ENCODE results near the gene CKAP4. TPM values are rescaled to one million over a fixed set of nuclear protein-coding genes. Genes with fewer than 3 reads are reported as not detected.

CKAP4 gene
- total RNA-seq, 1 experiment from 2014 or later: 69.6 TPM

DNA sequence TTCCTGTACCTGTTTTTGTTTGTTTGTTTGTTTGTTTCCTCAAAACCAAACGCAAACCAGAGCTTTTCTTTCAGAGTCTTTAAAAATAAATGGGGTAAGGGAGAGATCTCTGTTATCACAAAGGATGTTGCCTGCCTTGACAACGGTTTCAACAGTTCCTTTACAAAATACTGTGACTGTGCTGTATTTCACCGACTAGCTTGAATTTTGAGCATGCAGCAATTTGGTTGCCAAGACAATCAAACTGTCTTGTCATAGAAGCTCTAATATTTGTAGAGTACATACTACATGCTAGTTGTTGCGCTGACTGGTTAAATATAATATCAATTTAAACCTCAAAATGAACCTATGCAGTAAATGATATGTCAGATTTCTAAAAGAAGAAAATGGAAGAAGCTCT is 32.3 kb upstream of the CKAP4 start:
- TF ChIP-seq, protein P1, sequence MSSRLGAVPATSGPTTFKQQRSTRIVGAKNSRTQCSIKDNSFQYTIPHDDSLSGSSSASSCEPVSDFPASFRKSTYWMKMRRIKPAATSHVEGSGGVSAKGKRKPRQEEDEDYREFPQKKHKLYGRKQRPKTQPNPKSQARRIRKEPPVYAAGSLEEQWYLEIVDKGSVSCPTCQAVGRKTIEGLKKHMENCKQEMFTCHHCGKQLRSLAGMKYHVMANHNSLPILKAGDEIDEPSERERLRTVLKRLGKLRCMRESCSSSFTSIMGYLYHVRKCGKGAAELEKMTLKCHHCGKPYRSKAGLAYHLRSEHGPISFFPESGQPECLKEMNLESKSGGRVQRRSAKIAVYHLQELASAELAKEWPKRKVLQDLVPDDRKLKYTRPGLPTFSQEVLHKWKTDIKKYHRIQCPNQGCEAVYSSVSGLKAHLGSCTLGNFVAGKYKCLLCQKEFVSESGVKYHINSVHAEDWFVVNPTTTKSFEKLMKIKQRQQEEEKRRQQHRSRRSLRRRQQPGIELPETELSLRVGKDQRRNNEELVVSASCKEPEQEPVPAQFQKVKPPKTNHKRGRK (CRISPR knock-in tag; IDR thresholded peaks at IDR 0.05; ENCODE audit: borderline replicate concordance): no peak
- TF ChIP-seq RELA (CRISPR knock-in tag; IDR thresholded peaks at IDR 0.05; ENCODE audit: borderline replicate concordance) (no peak), ZNF219 (CRISPR knock-in tag; IDR thresholded peaks at IDR 0.05; ENCODE audit: borderline replicate concordance) (no peak), GTF2I (CRISPR knock-in tag; conservative IDR thresholded peaks at IDR 0.05) (no peak), GRHL2 (CRISPR knock-in tag; IDR thresholded peaks at IDR 0.05; ENCODE audit: insufficient replicate concordance, severe bottlenecking) (no peak), EMX1 (CRISPR knock-in tag; IDR thresholded peaks at IDR 0.05) (no peak), FOXJ3 (CRISPR knock-in tag; IDR thresholded peaks at IDR 0.05; ENCODE audit: borderline replicate concordance) (no peak), MYBL2 (CRISPR knock-in tag; IDR thresholded peaks at IDR 0.05) (no peak), ZNF263 (CRISPR knock-in tag; IDR thresholded peaks at IDR 0.05; ENCODE audit: low read depth) (no peak), TP53 (CRISPR knock-in tag; IDR thresholded peaks at IDR 0.05) (no peak), SP1 (CRISPR knock-in tag; conservative IDR thresholded peaks at IDR 0.05) (no peak), JUN (CRISPR knock-in tag; IDR thresholded peaks at IDR 0.05) (no peak)
- TF ChIP-seq, protein P2, sequence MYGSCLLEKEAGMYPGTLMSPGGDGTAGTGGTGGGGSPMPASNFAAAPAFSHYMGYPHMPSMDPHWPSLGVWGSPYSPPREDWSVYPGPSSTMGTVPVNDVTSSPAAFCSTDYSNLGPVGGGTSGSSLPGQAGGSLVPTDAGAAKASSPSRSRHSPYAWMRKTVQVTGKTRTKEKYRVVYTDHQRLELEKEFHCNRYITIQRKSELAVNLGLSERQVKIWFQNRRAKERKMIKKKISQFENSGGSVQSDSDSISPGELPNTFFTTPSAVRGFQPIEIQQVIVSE (CRISPR knock-in tag; IDR thresholded peaks at IDR 0.05; ENCODE audit: borderline replicate concordance): no peak
- TF ChIP-seq, protein P3, sequence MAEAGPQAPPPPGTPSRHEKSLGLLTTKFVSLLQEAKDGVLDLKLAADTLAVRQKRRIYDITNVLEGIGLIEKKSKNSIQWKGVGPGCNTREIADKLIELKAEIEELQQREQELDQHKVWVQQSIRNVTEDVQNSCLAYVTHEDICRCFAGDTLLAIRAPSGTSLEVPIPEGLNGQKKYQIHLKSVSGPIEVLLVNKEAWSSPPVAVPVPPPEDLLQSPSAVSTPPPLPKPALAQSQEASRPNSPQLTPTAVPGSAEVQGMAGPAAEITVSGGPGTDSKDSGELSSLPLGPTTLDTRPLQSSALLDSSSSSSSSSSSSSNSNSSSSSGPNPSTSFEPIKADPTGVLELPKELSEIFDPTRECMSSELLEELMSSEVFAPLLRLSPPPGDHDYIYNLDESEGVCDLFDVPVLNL (CRISPR knock-in tag; IDR thresholded peaks at IDR 0.05; ENCODE audit: borderline replicate concordance, low read depth): no peak
- TF ChIP-seq, protein P4, sequence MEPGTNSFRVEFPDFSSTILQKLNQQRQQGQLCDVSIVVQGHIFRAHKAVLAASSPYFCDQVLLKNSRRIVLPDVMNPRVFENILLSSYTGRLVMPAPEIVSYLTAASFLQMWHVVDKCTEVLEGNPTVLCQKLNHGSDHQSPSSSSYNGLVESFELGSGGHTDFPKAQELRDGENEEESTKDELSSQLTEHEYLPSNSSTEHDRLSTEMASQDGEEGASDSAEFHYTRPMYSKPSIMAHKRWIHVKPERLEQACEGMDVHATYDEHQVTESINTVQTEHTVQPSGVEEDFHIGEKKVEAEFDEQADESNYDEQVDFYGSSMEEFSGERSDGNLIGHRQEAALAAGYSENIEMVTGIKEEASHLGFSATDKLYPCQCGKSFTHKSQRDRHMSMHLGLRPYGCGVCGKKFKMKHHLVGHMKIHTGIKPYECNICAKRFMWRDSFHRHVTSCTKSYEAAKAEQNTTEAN (CRISPR knock-in tag; IDR thresholded peaks at IDR 0.05): no peak
- TF ChIP-seq, protein P5, sequence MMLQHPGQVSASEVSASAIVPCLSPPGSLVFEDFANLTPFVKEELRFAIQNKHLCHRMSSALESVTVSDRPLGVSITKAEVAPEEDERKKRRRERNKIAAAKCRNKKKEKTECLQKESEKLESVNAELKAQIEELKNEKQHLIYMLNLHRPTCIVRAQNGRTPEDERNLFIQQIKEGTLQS (CRISPR knock-in tag; conservative IDR thresholded peaks at IDR 0.05): no peak
- peaks cover 3% of the 10 kb centered on the region; the same call in 1 of the 2 replicates for H3K4me1 Mint-ChIP-seq
- no peak overlapping the region for H3K27ac Mint-ChIP-seq
- H3K4me3 Mint-ChIP-seq: no peak overlapping the region
- no peaks in the 10 kb centered on the region for H3K9me3 Mint-ChIP-seq
- DNase-seq (ENCODE audit: low spot score): no peak
- ATAC-seq: no peak
- ChIA-PET POLR2A (no interaction called here), CTCF (interaction anchor here (0.6 to 3.3 kb wide), 3 partner anchors 9 to 1338 kb away, joined by 3 to 25 read pairs (median 3); no protein-coding TSS in a partner anchor)
- H3K36me3 Mint-ChIP-seq: no peaks in the 10 kb centered on the region
- H3K27me3 Mint-ChIP-seq (ENCODE audit: low read depth): no peaks in the 10 kb centered on the region

DNA sequence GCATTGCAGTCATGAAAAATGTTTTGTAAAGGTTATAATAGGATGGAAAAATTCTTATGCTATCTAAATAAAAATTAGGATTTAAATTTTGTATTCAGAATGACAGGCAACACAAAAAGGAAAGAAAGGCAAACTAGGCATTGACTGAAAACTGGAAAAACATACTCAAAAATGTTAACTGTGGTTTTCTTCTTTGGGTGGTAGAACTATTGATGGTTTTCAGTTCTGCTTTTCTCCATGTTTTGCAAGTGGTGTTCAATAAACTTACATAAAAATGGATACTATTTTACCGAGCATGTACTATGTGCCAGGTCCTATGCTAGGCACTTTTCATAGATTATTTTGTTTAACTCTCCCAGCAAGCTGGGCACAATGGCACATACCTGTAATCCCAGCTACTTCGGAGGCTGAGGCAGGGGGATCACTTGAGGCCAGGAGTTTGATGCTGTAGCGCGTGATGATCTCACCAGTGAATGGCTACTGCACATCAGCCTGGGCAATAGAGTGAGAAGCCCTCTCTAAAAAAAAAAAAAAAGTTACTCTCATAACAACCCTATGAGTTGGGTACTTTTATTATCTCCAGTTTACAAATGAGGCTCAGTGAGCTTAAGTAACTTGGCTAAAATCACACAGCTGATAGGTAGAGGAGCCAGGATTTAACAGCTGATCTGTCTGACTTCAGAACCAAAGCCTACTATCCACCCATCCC is 28.4 kb upstream of the CKAP4 start:
- no peaks in the 10 kb centered on the region for H3K9me3 Mint-ChIP-seq
- CTCF ChIA-PET: interaction anchor here (1.2 kb wide), 1 partner anchor 50 kb away, joined by 5 read pairs; no protein-coding TSS in a partner anchor
- no peaks in the 10 kb centered on the region for H3K36me3 Mint-ChIP-seq
- POLR2A ChIA-PET: no interaction called here
- ATAC-seq (no peak), DNase-seq (ENCODE audit: low spot score) (no peak)
- no peak overlapping the region for H3K4me3 Mint-ChIP-seq
- peaks cover 3% of the 10 kb centered on the region; the same call in 1 of the 2 replicates for H3K4me1 Mint-ChIP-seq
- H3K27ac Mint-ChIP-seq: no peak overlapping the region
- H3K27me3 Mint-ChIP-seq (ENCODE audit: low read depth): no peaks in the 10 kb centered on the region
- no peak for TF ChIP-seq NR1H2 (CRISPR knock-in tag; IDR thresholded peaks at IDR 0.05)
- TF ChIP-seq, protein P6, sequence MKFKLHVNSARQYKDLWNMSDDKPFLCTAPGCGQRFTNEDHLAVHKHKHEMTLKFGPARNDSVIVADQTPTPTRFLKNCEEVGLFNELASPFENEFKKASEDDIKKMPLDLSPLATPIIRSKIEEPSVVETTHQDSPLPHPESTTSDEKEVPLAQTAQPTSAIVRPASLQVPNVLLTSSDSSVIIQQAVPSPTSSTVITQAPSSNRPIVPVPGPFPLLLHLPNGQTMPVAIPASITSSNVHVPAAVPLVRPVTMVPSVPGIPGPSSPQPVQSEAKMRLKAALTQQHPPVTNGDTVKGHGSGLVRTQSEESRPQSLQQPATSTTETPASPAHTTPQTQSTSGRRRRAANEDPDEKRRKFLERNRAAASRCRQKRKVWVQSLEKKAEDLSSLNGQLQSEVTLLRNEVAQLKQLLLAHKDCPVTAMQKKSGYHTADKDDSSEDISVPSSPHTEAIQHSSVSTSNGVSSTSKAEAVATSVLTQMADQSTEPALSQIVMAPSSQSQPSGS (CRISPR knock-in tag; IDR thresholded peaks at IDR 0.05; ENCODE audit: borderline replicate concordance, low read depth): no peak
- no peak for TF ChIP-seq CBFB (CRISPR knock-in tag; IDR thresholded peaks at IDR 0.05; ENCODE audit: low read depth)
- no peak for TF ChIP-seq FOXP1 (CRISPR knock-in tag; IDR thresholded peaks at IDR 0.05; ENCODE audit: borderline replicate concordance)
- TF ChIP-seq, protein P7, sequence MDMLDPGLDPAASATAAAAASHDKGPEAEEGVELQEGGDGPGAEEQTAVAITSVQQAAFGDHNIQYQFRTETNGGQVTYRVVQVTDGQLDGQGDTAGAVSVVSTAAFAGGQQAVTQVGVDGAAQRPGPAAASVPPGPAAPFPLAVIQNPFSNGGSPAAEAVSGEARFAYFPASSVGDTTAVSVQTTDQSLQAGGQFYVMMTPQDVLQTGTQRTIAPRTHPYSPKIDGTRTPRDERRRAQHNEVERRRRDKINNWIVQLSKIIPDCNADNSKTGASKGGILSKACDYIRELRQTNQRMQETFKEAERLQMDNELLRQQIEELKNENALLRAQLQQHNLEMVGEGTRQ (CRISPR knock-in tag; IDR thresholded peaks at IDR 0.05): no peak
- no peak for TF ChIP-seq TCF7 (CRISPR knock-in tag; IDR thresholded peaks at IDR 0.05; ENCODE audit: low read depth)
- TF ChIP-seq SMAD3 (CRISPR knock-in tag; IDR thresholded peaks at IDR 0.05; ENCODE audit: borderline replicate concordance): no peak
- TF ChIP-seq ZNF138 (CRISPR knock-in tag; conservative IDR thresholded peaks at IDR 0.05): no peak
- TF ChIP-seq, protein P8, sequence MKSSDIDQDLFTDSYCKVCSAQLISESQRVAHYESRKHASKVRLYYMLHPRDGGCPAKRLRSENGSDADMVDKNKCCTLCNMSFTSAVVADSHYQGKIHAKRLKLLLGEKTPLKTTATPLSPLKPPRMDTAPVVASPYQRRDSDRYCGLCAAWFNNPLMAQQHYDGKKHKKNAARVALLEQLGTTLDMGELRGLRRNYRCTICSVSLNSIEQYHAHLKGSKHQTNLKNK (CRISPR knock-in tag; IDR thresholded peaks at IDR 0.05): no peak
- TF ChIP-seq, protein P9, sequence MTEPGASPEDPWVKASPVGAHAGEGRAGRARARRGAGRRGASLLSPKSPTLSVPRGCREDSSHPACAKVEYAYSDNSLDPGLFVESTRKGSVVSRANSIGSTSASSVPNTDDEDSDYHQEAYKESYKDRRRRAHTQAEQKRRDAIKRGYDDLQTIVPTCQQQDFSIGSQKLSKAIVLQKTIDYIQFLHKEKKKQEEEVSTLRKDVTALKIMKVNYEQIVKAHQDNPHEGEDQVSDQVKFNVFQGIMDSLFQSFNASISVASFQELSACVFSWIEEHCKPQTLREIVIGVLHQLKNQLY (CRISPR knock-in tag; IDR thresholded peaks at IDR 0.05): no peak
- TF ChIP-seq EMX1 (CRISPR knock-in tag; IDR thresholded peaks at IDR 0.05): no peak
